ENCODE data around the gene CLCF1. TPM values are rescaled to one million over a fixed set of nuclear protein-coding genes. Genes with fewer than 3 reads are reported as not detected.

Gene CLCF1
- total and polyA plus RNA-seq, 2 of the 13 experiments (the other 11 are each of a cell fraction or from before 2014, with no cell fraction given), result 0.49 to 0.78 TPM

- no peaks in the 10 kb centered on the region for H3K79me2 ChIP-seq (ENCODE audit: insufficient read depth, low read length)
- H3K9me3 ChIP-seq (ENCODE audit: low read length), result no peaks in the 10 kb centered on the region
- ChIA-PET POLR2A (interaction anchor here (0.8 to 3.8 kb wide), 15 partner anchors 8 to 235 kb away, joined by 3 to 35 read pairs (median 4); partner anchors contain the start of genes ANKRD13D, GRK2, POLD4 and PPP1CA), CTCF (ENCODE audit: low intra/inter-chr PET ratio, low total read pairs) (interaction anchor here (1.2 to 2.5 kb wide), 4 partner anchors 28 to 235 kb away, joined by 3 to 31 read pairs (median 16); partner anchors contain the start of genes ANKRD13D and GRK2)
- ATAC-seq (no peak), FAIRE-seq (no peak), DNase-seq (ENCODE audit: low spot score) (no peak)
- H3K4me3 ChIP-seq (replicated peaks in 1 of 3; ENCODE audit: insufficient read depth in 1 of 3, low read depth in 2 of 3, low read length in 3 of 3), result peak overlapping the region; percentile 64 to 85 (median 84)
- BruUV-seq (replicated peaks), result no TSS peak
- H3K4me1 ChIP-seq (ENCODE audit: insufficient read depth, low read length), result peaks cover 15% of the 10 kb centered on the region
- 2% methylated on average over 10 of the region's 10 CpGs for WGBS (ENCODE audit: low lambda C conversion rate)
- H3K9ac ChIP-seq (ENCODE audit: insufficient read depth, low read depth, low read length), result peak overlapping the region; percentile 72
- H4K20me1 ChIP-seq (ENCODE audit: insufficient read depth, low read length), result no peaks in the 10 kb centered on the region
- H3K36me3 ChIP-seq (replicated peaks in 1 of 2; ENCODE audit: control insufficient read depth in 1 of 2, insufficient read depth in 2 of 2, low read length in 2 of 2), result no peaks in the 10 kb centered on the region
- no peaks in the 10 kb centered on the region for H3K27me3 ChIP-seq (ENCODE audit: control insufficient read depth in 1 of 2, insufficient read depth in 2 of 2, low read length in 2 of 2)
- in situ Hi-C loops (cut with HindIII; ENCODE audit: extremely low pct_ligation_motif_present, low pct_unique_long_range_greater_than_20kb), result loop anchor here (5.0 kb wide), 2 partner anchors 55 to 235 kb away; no protein-coding TSS in a partner anchor
- H3K27ac ChIP-seq (ENCODE audit: extremely low read length, insufficient read depth, low read length), result peak overlapping the region; percentile 76
- peak overlapping the region; percentile 88 for H2AFZ ChIP-seq (ENCODE audit: low read length)
- H3K4me2 ChIP-seq (ENCODE audit: low read depth, low read length), result peak overlapping the region; percentile 89
- intact Hi-C loops (cut with micrococcal nuclease; ENCODE audit: unreplicated experiment), result loop anchor here (1.0 to 10.0 kb wide), 3 partner anchors 55 to 235 kb away; partner anchors contain the start of gene KDM2A
- TF ChIP-seq, protein P1, sequence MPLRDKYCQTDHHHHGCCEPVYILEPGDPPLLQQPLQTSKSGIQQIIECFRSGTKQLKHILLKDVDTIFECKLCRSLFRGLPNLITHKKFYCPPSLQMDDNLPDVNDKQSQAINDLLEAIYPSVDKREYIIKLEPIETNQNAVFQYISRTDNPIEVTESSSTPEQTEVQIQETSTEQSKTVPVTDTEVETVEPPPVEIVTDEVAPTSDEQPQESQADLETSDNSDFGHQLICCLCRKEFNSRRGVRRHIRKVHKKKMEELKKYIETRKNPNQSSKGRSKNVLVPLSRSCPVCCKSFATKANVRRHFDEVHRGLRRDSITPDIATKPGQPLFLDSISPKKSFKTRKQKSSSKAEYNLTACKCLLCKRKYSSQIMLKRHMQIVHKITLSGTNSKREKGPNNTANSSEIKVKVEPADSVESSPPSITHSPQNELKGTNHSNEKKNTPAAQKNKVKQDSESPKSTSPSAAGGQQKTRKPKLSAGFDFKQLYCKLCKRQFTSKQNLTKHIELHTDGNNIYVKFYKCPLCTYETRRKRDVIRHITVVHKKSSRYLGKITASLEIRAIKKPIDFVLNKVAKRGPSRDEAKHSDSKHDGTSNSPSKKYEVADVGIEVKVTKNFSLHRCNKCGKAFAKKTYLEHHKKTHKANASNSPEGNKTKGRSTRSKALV (CRISPR knock-in tag; IDR thresholded peaks at IDR 0.05), result no peak
- TF ChIP-seq, protein P2, sequence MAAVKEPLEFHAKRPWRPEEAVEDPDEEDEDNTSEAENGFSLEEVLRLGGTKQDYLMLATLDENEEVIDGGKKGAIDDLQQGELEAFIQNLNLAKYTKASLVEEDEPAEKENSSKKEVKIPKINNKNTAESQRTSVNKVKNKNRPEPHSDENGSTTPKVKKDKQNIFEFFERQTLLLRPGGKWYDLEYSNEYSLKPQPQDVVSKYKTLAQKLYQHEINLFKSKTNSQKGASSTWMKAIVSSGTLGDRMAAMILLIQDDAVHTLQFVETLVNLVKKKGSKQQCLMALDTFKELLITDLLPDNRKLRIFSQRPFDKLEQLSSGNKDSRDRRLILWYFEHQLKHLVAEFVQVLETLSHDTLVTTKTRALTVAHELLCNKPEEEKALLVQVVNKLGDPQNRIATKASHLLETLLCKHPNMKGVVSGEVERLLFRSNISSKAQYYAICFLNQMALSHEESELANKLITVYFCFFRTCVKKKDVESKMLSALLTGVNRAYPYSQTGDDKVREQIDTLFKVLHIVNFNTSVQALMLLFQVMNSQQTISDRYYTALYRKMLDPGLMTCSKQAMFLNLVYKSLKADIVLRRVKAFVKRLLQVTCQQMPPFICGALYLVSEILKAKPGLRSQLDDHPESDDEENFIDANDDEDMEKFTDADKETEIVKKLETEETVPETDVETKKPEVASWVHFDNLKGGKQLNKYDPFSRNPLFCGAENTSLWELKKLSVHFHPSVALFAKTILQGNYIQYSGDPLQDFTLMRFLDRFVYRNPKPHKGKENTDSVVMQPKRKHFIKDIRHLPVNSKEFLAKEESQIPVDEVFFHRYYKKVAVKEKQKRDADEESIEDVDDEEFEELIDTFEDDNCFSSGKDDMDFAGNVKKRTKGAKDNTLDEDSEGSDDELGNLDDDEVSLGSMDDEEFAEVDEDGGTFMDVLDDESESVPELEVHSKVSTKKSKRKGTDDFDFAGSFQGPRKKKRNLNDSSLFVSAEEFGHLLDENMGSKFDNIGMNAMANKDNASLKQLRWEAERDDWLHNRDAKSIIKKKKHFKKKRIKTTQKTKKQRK (IDR thresholded peaks at IDR 0.05; ENCODE audit: low read length), result no peak
- TF ChIP-seq ZNF234 (CRISPR knock-in tag; conservative IDR thresholded peaks at IDR 0.05) (no peak), GFI1 (CRISPR knock-in tag; IDR thresholded peaks at IDR 0.05; ENCODE audit: borderline replicate concordance) (no peak), FOSL2 (CRISPR knock-in tag; IDR thresholded peaks at IDR 0.05) (no peak), LRRFIP1 (CRISPR knock-in tag; conservative IDR thresholded peaks at IDR 0.05) (no peak), ETV6 (CRISPR knock-in tag; conservative IDR thresholded peaks at IDR 0.05) (no peak), ZNF550 (CRISPR knock-in tag; IDR thresholded peaks at IDR 0.05; ENCODE audit: borderline replicate concordance) (no peak), RARG (CRISPR knock-in tag; IDR thresholded peaks at IDR 0.05; ENCODE audit: low read depth) (0 out of 2 replicates have a peak, but pooled peaks have one; percentile 6), ZNF121 (CRISPR knock-in tag; IDR thresholded peaks at IDR 0.05) (peak; percentile 89), RORA (CRISPR knock-in tag; IDR thresholded peaks at IDR 0.05) (no peak), ZNF644 (CRISPR knock-in tag; IDR thresholded peaks at IDR 0.05; ENCODE audit: low read depth) (no peak)
- TF ChIP-seq, protein P3, sequence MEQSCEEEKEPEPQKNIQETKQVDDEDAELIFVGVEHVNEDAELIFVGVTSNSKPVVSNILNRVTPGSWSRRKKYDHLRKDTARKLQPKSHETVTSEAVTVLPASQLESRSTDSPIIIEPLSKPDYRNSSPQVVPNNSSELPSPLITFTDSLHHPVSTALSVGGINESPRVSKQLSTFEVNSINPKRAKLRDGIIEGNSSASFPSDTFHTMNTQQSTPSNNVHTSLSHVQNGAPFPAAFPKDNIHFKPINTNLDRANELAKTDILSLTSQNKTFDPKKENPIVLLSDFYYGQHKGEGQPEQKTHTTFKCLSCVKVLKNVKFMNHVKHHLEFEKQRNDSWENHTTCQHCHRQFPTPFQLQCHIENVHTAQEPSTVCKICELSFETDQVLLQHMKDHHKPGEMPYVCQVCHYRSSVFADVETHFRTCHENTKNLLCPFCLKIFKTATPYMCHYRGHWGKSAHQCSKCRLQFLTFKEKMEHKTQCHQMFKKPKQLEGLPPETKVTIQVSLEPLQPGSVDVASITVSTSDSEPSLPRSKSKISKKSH (CRISPR knock-in tag; IDR thresholded peaks at IDR 0.05; ENCODE audit: borderline replicate concordance), result no peak
- TF ChIP-seq, protein P4, sequence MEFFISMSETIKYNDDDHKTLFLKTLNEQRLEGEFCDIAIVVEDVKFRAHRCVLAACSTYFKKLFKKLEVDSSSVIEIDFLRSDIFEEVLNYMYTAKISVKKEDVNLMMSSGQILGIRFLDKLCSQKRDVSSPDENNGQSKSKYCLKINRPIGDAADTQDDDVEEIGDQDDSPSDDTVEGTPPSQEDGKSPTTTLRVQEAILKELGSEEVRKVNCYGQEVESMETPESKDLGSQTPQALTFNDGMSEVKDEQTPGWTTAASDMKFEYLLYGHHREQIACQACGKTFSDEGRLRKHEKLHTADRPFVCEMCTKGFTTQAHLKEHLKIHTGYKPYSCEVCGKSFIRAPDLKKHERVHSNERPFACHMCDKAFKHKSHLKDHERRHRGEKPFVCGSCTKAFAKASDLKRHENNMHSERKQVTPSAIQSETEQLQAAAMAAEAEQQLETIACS (CRISPR knock-in tag; IDR thresholded peaks at IDR 0.05), result no peak
Observed at GRCh38 chr11:67316882-67317204, 56.6 kb downstream of the CLCF1 start.

Data from HepG2 (cell line).